Glutamatergic neuron (in vitro differentiated cells): Measurements from ENCODE around the gene FAM53A. TPM values are rescaled to one million over a fixed set of nuclear protein-coding genes. Genes with fewer than 3 reads are reported as not detected.

ENCODE experiments used
- DNase-seq: peaks from one replicate; pipeline ENCODE4 v3.0.0; 2022
- H3K27ac Mint-ChIP-seq: one replicate; pipeline ENCODE4 v1.8.0; 2020; ENCODE audit warnings: mild to moderate bottlenecking, mixed read lengths, inconsistent platforms; ENCODE audit not compliant: unreplicated experiment
- H3K27me3 Mint-ChIP-seq: one replicate; pipeline ENCODE4 v1.8.0; 2020; ENCODE audit warnings: mild to moderate bottlenecking, moderate library complexity, mixed read lengths, inconsistent platforms; ENCODE audit not compliant: unreplicated experiment
- H3K36me3 Mint-ChIP-seq: one replicate; pipeline ENCODE4 v1.8.0; 2020; ENCODE audit warnings: mild to moderate bottlenecking, mixed read lengths, inconsistent platforms; ENCODE audit not compliant: unreplicated experiment
- H3K4me1 Mint-ChIP-seq: one replicate; pipeline ENCODE4 v1.8.0; 2020; ENCODE audit warnings: mild to moderate bottlenecking, low read depth, mixed read lengths, inconsistent platforms; ENCODE audit not compliant: unreplicated experiment
- H3K4me3 Mint-ChIP-seq: one replicate; pipeline ENCODE4 v1.8.0; 2020; ENCODE audit warnings: mild to moderate bottlenecking, mixed read lengths, inconsistent platforms; ENCODE audit not compliant: unreplicated experiment
- H3K9me3 Mint-ChIP-seq: one replicate; pipeline ENCODE4 v1.8.0; 2020; ENCODE audit warnings: mild to moderate bottlenecking, moderate library complexity, mixed read lengths, inconsistent platforms; ENCODE audit not compliant: unreplicated experiment
- CTCF ChIP-seq: fragments of 200-600 bp; sonication (generic); IDR thresholded peaks from one replicate; pipeline ENCODE4 v1.5.0; 2021; ENCODE audit not compliant: partially characterized antibody, unreplicated experiment
- total RNA-seq: library from RNA; stranded (reverse); fragmentation: NEBNext Ultra II Directional; extraction: Animal tissue kit (Norgen Biotek cat#: 25700); gene quantifications from one replicate; pipeline ENCODE4 v1.2.1, GENCODE V29; 2021; ENCODE audit not compliant: unreplicated experiment

Gene FAM53A
- total RNA-seq, 1 donor from 2014 or later = 1.1 TPM

GRCh38 chr4:1728061-1728980, 44.2 kb upstream of the FAM53A start:
- H3K36me3 Mint-ChIP-seq = no peaks in the 10 kb centered on the region
- H3K4me3 Mint-ChIP-seq = no peak overlapping the region
- H3K9me3 Mint-ChIP-seq = peaks cover 6% of the 10 kb centered on the region
- no peak for DNase-seq
- H3K27ac Mint-ChIP-seq = no peak overlapping the region
- no peak for TF ChIP-seq CTCF
- peaks cover 4% of the 10 kb centered on the region for H3K27me3 Mint-ChIP-seq
- H3K4me1 Mint-ChIP-seq = peaks cover 3% of the 10 kb centered on the region

- Mint-ChIP-seq H3K36me3 (no peaks in the 10 kb centered on the region), H3K27ac (no peak overlapping the region), H3K4me1 (peaks cover 6% of the 10 kb centered on the region), H3K9me3 (peaks cover 6% of the 10 kb centered on the region), H3K27me3 (peaks cover 9% of the 10 kb centered on the region), H3K4me3 (no peak overlapping the region)
- no peak for DNase-seq
- TF ChIP-seq CTCF = no peak
Measured at GRCh38 chr4:1727117-1728031, 43.3 kb upstream of the FAM53A start.

GRCh38 chr4:1726146-1726934, 42.2 kb upstream of the FAM53A start:
- H3K4me3 Mint-ChIP-seq = peak overlapping the region; percentile 20
- H3K27me3 Mint-ChIP-seq = peaks cover 11% of the 10 kb centered on the region
- H3K4me1 Mint-ChIP-seq = peaks cover 6% of the 10 kb centered on the region
- TF ChIP-seq CTCF = peak; percentile 99
- peak; percentile 98 for DNase-seq
- no peaks in the 10 kb centered on the region for H3K36me3 Mint-ChIP-seq
- peak overlapping the region; percentile 88 for H3K27ac Mint-ChIP-seq
- H3K9me3 Mint-ChIP-seq = peaks cover 11% of the 10 kb centered on the region

GRCh38 chr4:1725521-1725920, 41.4 kb upstream of the FAM53A start:
- H3K36me3 Mint-ChIP-seq = no peaks in the 10 kb centered on the region
- H3K27ac Mint-ChIP-seq = no peak overlapping the region
- peaks cover 11% of the 10 kb centered on the region for H3K27me3 Mint-ChIP-seq
- no peak for TF ChIP-seq CTCF
- no peak for DNase-seq
- peaks cover 11% of the 10 kb centered on the region for H3K9me3 Mint-ChIP-seq
- peaks cover 6% of the 10 kb centered on the region for H3K4me1 Mint-ChIP-seq
- no peak overlapping the region for H3K4me3 Mint-ChIP-seq
